Fibroblast of pulmonary artery (primary cell): ENCODE measurements around the gene SDK1.
A peak's percentile ranks its signal among the peaks of the same experiment; 100 is the strongest.

Experiments used
- DNase-seq: peaks from one replicate; pipeline ENCODE4 v3.0.0-alpha.2; 2010; ENCODE audit warnings: low read depth
- H3K4me3 ChIP-seq: replicated peaks from 2 replicates; pipeline ENCODE4 v1.5.1; 2011; ENCODE audit warnings: low read depth, mild to moderate bottlenecking, control low read depth, low read length, moderate library complexity
- TF ChIP-seq, protein P1 (sequence below): IDR thresholded peaks from 2 replicates; pipeline ENCODE4 v1.5.1; 2011; ENCODE audit warnings: mild to moderate bottlenecking, control low read depth, low read length, inconsistent platforms; ENCODE audit errors: missing control alignments

SDK1 gene

DNA sequence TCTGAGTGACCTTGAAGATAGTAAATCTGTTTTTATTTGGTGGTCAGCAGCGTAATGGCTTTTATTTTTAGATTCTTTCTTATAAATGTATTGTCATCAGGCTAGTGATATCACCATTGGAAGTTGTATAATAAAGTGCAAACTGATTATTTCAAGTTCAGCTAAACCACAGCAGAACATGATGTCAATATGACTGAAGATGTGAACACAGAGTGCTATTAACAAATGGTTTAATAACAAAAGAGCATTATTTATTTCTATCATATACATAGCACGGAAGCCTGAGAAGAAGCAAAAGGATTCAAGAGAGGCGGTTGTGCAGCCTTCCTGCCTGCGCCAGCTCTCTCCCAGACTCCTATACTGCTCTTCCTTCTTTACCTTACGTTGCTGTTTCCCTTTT is 142.7 kb downstream of the SDK1 start:
- TF ChIP-seq, protein P1, sequence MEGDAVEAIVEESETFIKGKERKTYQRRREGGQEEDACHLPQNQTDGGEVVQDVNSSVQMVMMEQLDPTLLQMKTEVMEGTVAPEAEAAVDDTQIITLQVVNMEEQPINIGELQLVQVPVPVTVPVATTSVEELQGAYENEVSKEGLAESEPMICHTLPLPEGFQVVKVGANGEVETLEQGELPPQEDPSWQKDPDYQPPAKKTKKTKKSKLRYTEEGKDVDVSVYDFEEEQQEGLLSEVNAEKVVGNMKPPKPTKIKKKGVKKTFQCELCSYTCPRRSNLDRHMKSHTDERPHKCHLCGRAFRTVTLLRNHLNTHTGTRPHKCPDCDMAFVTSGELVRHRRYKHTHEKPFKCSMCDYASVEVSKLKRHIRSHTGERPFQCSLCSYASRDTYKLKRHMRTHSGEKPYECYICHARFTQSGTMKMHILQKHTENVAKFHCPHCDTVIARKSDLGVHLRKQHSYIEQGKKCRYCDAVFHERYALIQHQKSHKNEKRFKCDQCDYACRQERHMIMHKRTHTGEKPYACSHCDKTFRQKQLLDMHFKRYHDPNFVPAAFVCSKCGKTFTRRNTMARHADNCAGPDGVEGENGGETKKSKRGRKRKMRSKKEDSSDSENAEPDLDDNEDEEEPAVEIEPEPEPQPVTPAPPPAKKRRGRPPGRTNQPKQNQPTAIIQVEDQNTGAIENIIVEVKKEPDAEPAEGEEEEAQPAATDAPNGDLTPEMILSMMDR = no peak
- no peak overlapping the region for H3K4me3 ChIP-seq
- DNase-seq = no peak

DNA sequence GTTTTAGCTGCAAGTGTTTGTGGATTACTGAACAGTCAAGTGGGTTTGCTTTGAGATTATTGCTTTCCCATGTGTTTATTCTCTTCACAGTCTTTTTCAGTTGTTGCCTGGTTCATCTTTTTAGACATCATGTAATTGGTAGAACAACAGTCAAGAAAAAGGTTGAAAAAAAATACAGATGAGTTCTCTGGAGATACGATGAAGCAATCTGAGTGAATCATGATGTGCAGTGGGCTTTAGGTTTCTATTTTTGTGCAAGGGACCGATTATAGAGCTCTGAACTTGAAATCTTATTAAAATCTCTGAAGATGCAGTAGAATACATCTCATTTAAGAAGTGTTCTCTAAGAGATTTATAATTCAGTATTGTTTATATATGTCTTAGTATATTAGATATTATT is 145.7 kb downstream of the SDK1 start:
- peak; percentile 11 for DNase-seq
- no peak overlapping the region for H3K4me3 ChIP-seq
- TF ChIP-seq, protein P1 = no peak

DNA sequence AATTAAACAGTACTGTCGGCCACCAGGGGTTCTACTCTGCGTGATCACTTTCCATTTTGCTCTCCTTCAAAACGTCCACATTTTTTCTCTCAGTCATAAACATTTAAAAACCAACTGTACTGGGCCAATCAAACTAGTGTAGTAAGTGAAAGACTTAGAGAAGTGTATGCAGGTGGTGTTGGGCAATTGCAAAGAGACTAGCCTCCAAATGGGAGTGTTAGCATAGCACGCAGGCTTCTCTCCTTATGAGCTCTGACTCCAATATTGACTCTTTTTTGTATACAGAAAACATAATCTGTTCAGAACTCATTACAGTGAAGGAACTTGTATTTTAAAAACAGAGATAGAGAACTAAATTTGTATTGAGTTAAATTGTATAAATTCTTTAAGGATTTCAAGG is 150.6 kb downstream of the SDK1 start:
- TF ChIP-seq, protein P1 = no peak
- DNase-seq = no peak
- H3K4me3 ChIP-seq = no peak overlapping the region

DNA sequence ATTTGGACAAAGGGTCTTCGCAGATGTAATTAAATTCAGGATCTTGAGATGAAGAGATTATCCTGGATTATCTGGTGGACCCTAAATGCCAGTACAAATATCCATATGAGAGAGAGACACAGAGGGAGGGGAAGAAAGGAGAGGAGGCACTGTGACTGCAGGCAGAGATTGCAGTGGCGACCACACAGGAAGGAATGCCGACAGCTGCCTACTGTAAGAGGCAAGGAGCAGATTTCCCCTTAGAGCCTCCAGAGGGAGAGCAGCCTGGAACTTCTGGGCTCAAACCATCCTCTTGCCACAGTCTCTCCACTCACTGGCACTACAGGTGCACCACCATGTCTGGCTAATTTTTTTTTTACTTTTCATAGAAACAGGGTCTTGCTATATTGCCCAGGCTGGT is 152.3 kb downstream of the SDK1 start:
- TF ChIP-seq, protein P1 = no peak
- H3K4me3 ChIP-seq = no peak overlapping the region
- no peak for DNase-seq

DNA sequence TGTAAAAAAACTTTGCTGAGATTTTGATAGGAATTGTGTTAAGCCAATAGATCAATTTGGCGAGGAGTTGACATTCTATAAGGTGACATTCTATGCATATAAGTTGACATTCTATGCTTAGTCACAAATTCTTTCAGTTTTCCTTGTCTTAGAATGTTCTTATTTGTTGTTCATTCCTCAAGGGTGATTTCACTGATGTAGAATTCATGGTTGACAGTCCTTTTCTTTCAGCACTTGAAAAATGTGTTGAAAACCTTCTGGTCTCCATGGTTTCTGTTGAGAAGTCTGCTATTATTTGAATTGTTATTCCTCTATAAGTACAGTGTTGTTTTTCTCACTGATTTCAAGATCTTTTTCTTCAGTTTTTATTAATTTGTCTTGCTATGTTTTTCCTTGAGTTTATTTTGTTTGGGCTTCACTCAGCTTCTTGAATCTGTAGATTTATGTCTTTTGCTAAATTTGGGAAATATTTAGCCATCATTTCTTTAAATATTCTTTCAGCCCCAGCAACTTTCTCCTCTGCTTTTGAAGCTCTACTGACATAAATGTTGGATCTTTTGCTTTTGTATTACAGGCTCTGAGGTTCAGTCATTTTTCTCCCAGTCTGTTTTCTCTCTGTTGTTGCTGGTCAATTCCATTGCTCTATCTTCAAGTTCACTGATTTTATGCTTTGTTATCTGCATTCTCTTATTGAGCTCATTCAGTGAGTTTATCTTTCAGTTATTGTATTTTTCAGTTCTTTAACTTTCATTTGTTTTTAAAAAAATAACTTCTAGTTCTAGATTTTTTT is 154.9 kb downstream of the SDK1 start:
- no peak overlapping the region for H3K4me3 ChIP-seq
- DNase-seq = peak; percentile 62
- TF ChIP-seq, protein P1 = no peak

DNA sequence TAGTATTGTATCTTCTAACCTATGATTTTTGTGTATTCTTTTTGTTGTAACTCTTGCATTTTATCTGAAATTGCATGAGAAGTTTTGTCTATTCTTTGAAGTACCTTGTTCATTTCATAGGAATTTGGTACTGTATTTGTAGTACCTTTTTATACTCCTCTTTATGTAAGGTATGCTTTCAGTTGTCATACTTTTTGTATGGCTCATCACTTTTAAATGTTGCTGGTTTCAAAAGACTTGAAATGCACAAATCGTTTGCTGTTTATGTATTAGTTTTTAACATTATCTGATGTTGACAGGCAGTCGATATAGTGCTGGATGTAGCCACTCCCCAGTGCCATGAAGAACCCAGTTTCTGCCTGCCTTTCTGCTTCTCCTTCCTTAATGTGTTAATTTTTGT is 158.1 kb downstream of the SDK1 start:
- no peak for DNase-seq
- TF ChIP-seq, protein P1 = no peak
- H3K4me3 ChIP-seq = no peak overlapping the region

DNA sequence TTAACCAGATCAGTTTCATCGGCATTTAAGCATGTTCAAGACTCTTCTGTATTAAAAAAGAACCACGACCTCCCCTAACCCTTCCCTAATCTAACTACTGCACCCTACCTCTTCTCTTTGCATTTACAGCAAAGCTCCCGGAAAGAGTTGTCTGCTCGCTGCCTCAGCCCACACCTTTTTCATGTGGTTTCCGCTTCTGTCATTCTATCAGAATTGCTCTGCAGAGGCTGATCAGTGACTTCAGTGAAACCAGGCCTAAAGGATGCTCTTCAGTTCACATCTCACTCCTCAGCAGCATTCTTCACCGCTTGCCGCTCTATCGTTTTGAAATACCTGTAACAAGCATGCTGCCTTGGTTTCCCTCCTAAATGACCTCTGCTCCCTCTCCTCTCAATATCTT is 160.9 kb downstream of the SDK1 start:
- TF ChIP-seq, protein P1 = no peak
- no peak overlapping the region for H3K4me3 ChIP-seq
- DNase-seq = no peak
